ENCODE measurements around the gene WDR59.

WDR59 gene

GRCh38 chr16:74825016-74825415, 159.9 kb downstream of the WDR59 start:
- in situ Hi-C loops (cut with MboI; ENCODE audit: low sequenced_read_pairs): no loop called here
